Cardiac muscle cell (in vitro differentiated cells and primary cell): ENCODE measurements around the gene MCM3. TPM values are rescaled to one million over a fixed set of nuclear protein-coding genes. Genes with fewer than 3 reads are reported as not detected.

Source experiments
- DNase-seq, 2 donors: peaks; one replicate each; pipeline versions ENCODE4 v3.0.0 to v3.0.0-alpha.2; 2010 to 2017; ENCODE audit warnings: low read depth in 1 of 2, low spot score in 1 of 2
- H3K27ac ChIP-seq: fragments of 200-600 bp; sonication (generic); 2 replicates; pipeline ENCODE4 v1.5.1; 2016
- H3K27me3 ChIP-seq: fragments of 200-600 bp; sonication (generic); 2 replicates; pipeline ENCODE4 v1.6.0; 2016; ENCODE audit warnings: control low read depth
- H3K36me3 ChIP-seq: fragments of 200-600 bp; sonication (generic); 2 replicates; pipeline ENCODE4 v1.5.1; 2016; ENCODE audit warnings: control low read depth
- H3K4me1 ChIP-seq: fragments of 200-600 bp; sonication (generic); 2 replicates; pipeline ENCODE4 v1.8.1; 2017; ENCODE audit warnings: low read depth, mild to moderate bottlenecking, mixed run types
- H3K4me3 ChIP-seq: fragments of 200-600 bp; sonication (generic); 2 replicates; pipeline ENCODE4 v1.5.1; 2016; ENCODE audit warnings: mild to moderate bottlenecking
- H3K9me3 ChIP-seq: fragments of 200-600 bp; sonication (generic); 2 replicates; pipeline ENCODE4 v1.5.1; 2017; ENCODE audit warnings: low read depth, mild to moderate bottlenecking, control low read depth
- polyA plus RNA-seq: library from polyadenylated mRNA; unstranded; fragments of >200 nt; fragmentation: Nextera tagmentation; extraction: Ambion mirVana; gene quantifications from 2 replicates; pipeline ENCODE4 v1.2.1, GENCODE V29; 2016
- total RNA-seq: library from RNA; depleted of rRNA; stranded (reverse); fragments of >200 nt; gene quantifications from 2 replicates; pipeline ENCODE4 v1.2.3, GENCODE V29; 2016
- TF ChIP-seq, protein P1 (sequence below): IDR thresholded peaks from 2 replicates; pipeline ENCODE4 v1.5.1; 2012; ENCODE audit warnings: low read depth, mild to moderate bottlenecking, low read length

MCM3 gene
- total and polyA plus RNA-seq, 2 experiments from 2014 or later: 134 to 149 TPM

DNA sequence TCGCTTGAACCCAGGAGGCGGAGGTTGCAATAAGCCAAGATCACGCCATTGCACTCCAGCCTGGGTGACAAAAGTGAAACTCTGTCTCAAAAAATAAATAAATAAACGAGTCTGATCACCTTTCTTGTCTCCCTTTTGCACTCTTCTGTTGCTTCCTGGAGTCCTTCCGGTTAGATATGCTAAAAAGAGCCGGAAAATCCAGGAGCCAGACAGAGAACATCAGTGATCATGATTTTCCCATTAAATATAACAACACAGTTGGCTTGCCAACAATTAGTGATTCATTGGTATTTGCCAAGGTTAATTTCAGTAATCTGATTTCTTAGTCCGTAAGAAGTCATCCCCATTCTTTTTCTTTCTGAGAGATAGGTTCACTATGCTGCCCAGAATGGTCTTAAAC, 3.7 kb upstream of the MCM3 start:
- Histone ChIP-seq H3K36me3 (no peaks in the 10 kb centered on the region), H3K4me3 (no peak overlapping the region), H3K9me3 (no peaks in the 10 kb centered on the region), H3K4me1 (no peaks in the 10 kb centered on the region), H3K27ac (no peak overlapping the region), H3K27me3 (no peaks in the 10 kb centered on the region)
- TF ChIP-seq, protein P1, sequence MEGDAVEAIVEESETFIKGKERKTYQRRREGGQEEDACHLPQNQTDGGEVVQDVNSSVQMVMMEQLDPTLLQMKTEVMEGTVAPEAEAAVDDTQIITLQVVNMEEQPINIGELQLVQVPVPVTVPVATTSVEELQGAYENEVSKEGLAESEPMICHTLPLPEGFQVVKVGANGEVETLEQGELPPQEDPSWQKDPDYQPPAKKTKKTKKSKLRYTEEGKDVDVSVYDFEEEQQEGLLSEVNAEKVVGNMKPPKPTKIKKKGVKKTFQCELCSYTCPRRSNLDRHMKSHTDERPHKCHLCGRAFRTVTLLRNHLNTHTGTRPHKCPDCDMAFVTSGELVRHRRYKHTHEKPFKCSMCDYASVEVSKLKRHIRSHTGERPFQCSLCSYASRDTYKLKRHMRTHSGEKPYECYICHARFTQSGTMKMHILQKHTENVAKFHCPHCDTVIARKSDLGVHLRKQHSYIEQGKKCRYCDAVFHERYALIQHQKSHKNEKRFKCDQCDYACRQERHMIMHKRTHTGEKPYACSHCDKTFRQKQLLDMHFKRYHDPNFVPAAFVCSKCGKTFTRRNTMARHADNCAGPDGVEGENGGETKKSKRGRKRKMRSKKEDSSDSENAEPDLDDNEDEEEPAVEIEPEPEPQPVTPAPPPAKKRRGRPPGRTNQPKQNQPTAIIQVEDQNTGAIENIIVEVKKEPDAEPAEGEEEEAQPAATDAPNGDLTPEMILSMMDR: no peak
- DNase-seq: no peak

DNA sequence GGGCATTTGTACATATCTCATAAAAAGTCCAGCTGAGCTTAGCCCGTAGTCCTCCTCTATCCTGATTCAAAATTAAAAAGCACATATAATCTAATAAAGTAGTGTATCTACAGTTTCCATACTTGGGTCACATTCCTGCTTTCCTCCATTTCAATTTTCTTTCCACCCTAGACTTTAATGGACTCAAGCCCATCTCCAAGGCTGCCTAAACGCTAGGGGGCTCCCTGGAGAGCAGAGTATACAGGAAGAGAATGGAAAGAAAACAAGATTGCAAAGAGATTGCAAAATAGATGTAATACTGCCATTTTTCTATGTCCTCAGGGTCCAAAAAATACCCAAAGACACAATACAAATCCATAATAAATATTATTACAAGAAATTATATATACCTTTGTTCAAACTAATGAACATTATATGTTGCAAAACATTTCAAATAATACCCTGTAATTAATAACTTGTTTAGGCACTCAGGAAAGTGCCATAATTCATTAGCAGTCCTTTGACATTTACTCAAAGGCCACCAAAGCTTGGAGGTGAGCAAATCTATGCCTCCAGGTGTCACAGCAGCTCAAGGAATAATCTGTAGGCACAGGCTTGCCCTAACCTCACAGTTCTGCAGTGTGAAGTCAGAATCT, 2.4 kb upstream of the MCM3 start:
- H3K36me3 ChIP-seq: peaks cover 6% of the 10 kb centered on the region
- H3K9me3 ChIP-seq: no peaks in the 10 kb centered on the region
- no peak overlapping the region for H3K4me3 ChIP-seq
- no peak overlapping the region for H3K27ac ChIP-seq
- TF ChIP-seq, protein P1: peak; percentile 85
- H3K27me3 ChIP-seq: no peaks in the 10 kb centered on the region
- no peaks in the 10 kb centered on the region for H3K4me1 ChIP-seq
- DNase-seq: peak; percentile 69 to 83

DNA sequence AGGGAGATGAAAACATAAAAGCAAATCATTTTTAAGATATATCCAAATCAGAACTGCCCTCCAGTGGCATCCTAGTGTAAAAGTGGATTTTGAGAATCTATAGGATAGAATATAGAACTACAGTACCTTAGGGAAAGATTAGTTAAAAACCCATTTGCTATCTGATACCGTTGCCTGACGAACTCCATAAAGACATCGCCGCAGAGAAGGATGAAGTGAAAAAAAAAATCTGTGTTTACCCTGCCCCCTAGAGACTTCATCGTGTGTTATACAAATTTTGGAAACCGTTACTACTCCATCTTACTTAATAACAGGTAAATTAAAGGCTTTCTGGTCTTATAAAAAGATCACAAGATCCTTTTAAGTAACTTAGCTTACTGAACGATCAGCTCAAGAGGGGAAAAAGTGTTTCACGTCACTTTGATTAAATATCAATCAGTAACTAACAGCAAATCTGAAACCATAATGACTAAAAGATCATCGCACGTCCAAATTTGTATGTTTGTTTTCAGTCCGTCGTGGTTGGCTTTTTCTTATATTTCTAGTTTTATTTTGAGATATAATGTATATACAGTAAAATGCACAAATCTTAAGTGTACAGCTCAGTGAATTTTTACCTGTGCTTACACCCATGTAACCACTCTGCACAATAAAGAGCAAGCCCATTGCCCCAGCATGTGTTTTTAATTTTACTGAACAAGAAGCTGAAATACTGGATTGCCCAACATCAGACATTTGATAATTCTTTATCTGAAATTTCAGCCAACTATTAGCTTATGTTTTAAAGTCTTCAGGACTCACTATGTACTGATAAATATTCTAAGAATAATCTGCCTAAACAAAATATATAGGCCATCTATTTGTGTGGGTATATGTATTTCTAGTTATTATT, 881 bp upstream of the MCM3 start:
- H3K9me3 ChIP-seq: no peaks in the 10 kb centered on the region
- H3K27ac ChIP-seq: peak overlapping the region; percentile 5
- DNase-seq: peak; percentile 17 to 30
- no peaks in the 10 kb centered on the region for H3K4me1 ChIP-seq
- H3K36me3 ChIP-seq: peaks cover 18% of the 10 kb centered on the region
- TF ChIP-seq, protein P1: peak; percentile 16
- H3K4me3 ChIP-seq: peak overlapping the region; percentile 43
- H3K27me3 ChIP-seq: no peaks in the 10 kb centered on the region

DNA sequence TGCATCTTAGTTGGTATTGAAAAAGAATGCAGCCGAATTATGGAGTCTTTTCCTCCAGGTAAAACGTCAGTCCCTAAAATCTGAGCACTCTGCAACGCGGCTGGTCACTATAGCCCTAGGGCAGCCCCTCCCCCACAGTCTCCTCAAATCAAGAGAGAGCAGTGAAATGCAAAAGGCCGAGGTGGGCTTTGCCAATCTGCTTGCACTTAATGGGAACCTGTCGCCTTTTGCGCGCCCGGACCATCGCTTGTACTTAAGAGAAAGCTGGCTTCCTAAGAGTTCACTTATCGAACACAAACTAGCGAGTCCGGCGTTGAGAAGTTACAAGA, 447 bp downstream of the MCM3 start:
- TF ChIP-seq, protein P1: no peak
- Histone ChIP-seq H3K9me3 (no peaks in the 10 kb centered on the region), H3K27me3 (no peaks in the 10 kb centered on the region), H3K27ac (peak overlapping the region; percentile 61), H3K4me1 (no peaks in the 10 kb centered on the region), H3K4me3 (peak overlapping the region; percentile 56), H3K36me3 (peaks cover 30% of the 10 kb centered on the region)
- peak in 1 of 2 donors; percentile 81 for DNase-seq

DNA sequence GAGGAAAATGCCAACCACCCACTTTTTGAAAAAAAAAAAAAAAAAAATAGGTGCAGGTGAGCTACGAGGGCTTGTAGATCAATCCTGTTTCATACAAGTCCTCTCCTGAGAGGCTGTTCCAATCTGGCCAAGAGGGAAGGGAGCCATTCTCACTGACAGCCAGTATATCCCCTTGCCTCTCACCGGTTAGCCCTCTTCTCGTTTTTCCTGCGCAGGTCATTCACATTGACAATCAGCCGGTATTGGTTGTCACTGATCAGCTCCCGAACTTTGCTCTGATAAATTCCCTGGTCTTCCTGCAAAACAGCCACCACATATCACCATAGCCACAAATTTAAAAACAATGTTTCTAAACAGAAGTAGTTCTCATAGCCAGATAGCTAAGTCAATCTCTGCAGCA, 1.4 kb downstream of the MCM3 start:
- Histone ChIP-seq H3K27ac (no peak overlapping the region), H3K36me3 (peaks cover 31% of the 10 kb centered on the region), H3K4me1 (no peaks in the 10 kb centered on the region), H3K9me3 (no peaks in the 10 kb centered on the region), H3K27me3 (no peaks in the 10 kb centered on the region), H3K4me3 (no peak overlapping the region)
- DNase-seq: no peak
- TF ChIP-seq, protein P1: no peak
